Measurements from ENCODE around the gene HSF4.

Gene HSF4

GRCh38 chr16:67150047-67150832 is 14.3 kb upstream of the HSF4 start:
- DNase-seq = no peak

GRCh38 chr16:67150833-67151396 is 13.6 kb upstream of the HSF4 start, which contains the start of gene B3GNT9:
TSS of gene B3GNT9 (minus strand) at chr16:67150998. CDS start at chr16:67150485, 513 bp downstream.
- DNase-seq = no peak

- DNase-seq = no peak
Measured at GRCh38 chr16:67151431-67152097, 13.0 kb upstream of the HSF4 start.

- DNase-seq = no peak
Measured at GRCh38 chr16:67154578-67155294, 9.8 kb upstream of the HSF4 start.

GRCh38 chr16:67155295-67156142 is 9.0 kb upstream of the HSF4 start:
- peak; percentile 12 for DNase-seq

GRCh38 chr16:67156143-67156844 is 8.3 kb upstream of the HSF4 start:
- no peak for DNase-seq

- no peak for DNase-seq
Measured at GRCh38 chr16:67157106-67157748, 7.3 kb upstream of the HSF4 start.

GRCh38 chr16:67157892-67158635 is 6.5 kb upstream of the HSF4 start:
- no peak for DNase-seq

- DNase-seq = no peak
Measured at GRCh38 chr16:67158637-67159600, 5.6 kb upstream of the HSF4 start.

GRCh38 chr16:67161595-67162058 is 2.9 kb upstream of the HSF4 start:
- DNase-seq = no peak

GRCh38 chr16:67162506-67163163 is 1.9 kb upstream of the HSF4 start:
- DNase-seq = no peak

GRCh38 chr16:67163164-67163998 is 1.2 kb upstream of the HSF4 start:
- peak; percentile 39 for DNase-seq

GRCh38 chr16:67163999-67164558 is 466 bp upstream of the HSF4 start:
- no peak for DNase-seq

GRCh38 chr16:67165121-67166078 is 855 bp downstream of the HSF4 start:
- DNase-seq = no peak

- DNase-seq = no peak
Measured at GRCh38 chr16:67166110-67166547, 1.6 kb downstream of the HSF4 start.

All from NCI-H1048 (cell line).